HepG2 (cell line): Measurements from ENCODE around the gene MREG. TPM values are rescaled to one million over a fixed set of nuclear protein-coding genes. Genes with fewer than 3 reads are reported as not detected.

Experiments used
- ATAC-seq: fragments of 200-7000 bp; cut with Tn5 transposase; 3 replicates; pipeline ENCODE4 v1.9.1; 2020; ENCODE audit warnings: mild to moderate bottlenecking, moderate library complexity
- BruUV-seq: library from RNA; stranded (reverse); fragments of 400-500 nt; replicated peaks from 2 replicates; lab custom pipeline; 2021; lab: Mats Ljungman, UMichigan
- CTCF ChIA-PET: fragments of 300-600 bp; formaldehyde crosslinking; extraction: SDS; loops from one replicate; lab custom pipeline; 2021; ENCODE audit warnings: low total read pairs, inconsistent platforms, low intra/inter-chr PET ratio; lab: Yijun Ruan, JAX
- POLR2A ChIA-PET: fragments of 350-600 bp; sonication (Branson Sonifier 250); formaldehyde crosslinking; loops from one replicate; lab custom pipeline; 2020; ENCODE audit warnings: antibody characterized with exemption, inconsistent platforms; lab: Yijun Ruan, JAX
- DNase-seq: peaks from one replicate; pipeline ENCODE4 v3.0.0-alpha.2; 2015; ENCODE audit warnings: low spot score
- FAIRE-seq: peaks from 3 replicates; lab custom pipeline; 2011; peaks lifted over from hg19 to GRCh38; lab: Jason Lieb, UNC
- H2AFZ ChIP-seq: one replicate; pipeline ENCODE4 v1.6.1; 2011; ENCODE audit warnings: low read length, inconsistent platforms
- H3K27ac ChIP-seq: fragments of 300-600 bp; 3 replicates; pipeline ENCODE4 v1.8.0; 2011; ENCODE audit warnings: mixed run types, mild to moderate bottlenecking, mixed read lengths, low read length, inconsistent platforms; ENCODE audit not compliant: insufficient read depth; ENCODE audit errors: extremely low read length
- H3K27me3 ChIP-seq, 2 experiments: fragments of 200-600 bp in 1 of 2; 2 replicates in 1 of 2; 3 replicates in 1 of 2; pipeline versions ENCODE4 v1.6.0 to v1.8.0; 2011; ENCODE audit warnings: low read length in 2 of 2, mild to moderate bottlenecking in 2 of 2, moderate library complexity in 2 of 2, inconsistent platforms in 1 of 2; ENCODE audit not compliant: insufficient read depth in 2 of 2, control insufficient read depth in 1 of 2
- H3K36me3 ChIP-seq, 2 experiments: fragments of 200-600 bp in 1 of 2; replicated peaks in 1 of 2; 2 replicates in 1 of 2; 3 replicates in 1 of 2; pipeline versions ENCODE4 v1.5.1 to v1.8.0; 2011; ENCODE audit warnings: low read length in 2 of 2, inconsistent platforms in 1 of 2; ENCODE audit not compliant: insufficient read depth in 2 of 2, control insufficient read depth in 1 of 2
- H3K4me1 ChIP-seq: 2 replicates; pipeline ENCODE4 v1.5.1; 2012; ENCODE audit warnings: low read length, inconsistent platforms; ENCODE audit not compliant: insufficient read depth
- H3K4me2 ChIP-seq: 2 replicates; pipeline ENCODE4 v1.6.0; 2011; ENCODE audit warnings: low read depth, low read length, inconsistent platforms
- H3K4me3 ChIP-seq, 3 experiments: fragments of 200-600 bp in 1 of 3; sonication (generic), shearing (Covaris generic) in 1 of 3; replicated peaks in 1 of 3; 2 replicates each; pipeline ENCODE4 v1.5.1; 2011 to 2016; ENCODE audit warnings: low read length in 3 of 3, inconsistent platforms in 2 of 3, low read depth in 2 of 3, mild to moderate bottlenecking in 2 of 3, control low read depth in 1 of 3, mixed read lengths in 1 of 3; ENCODE audit not compliant: insufficient read depth in 1 of 3
- H3K79me2 ChIP-seq: one replicate; pipeline ENCODE4 v1.6.1; 2011; ENCODE audit warnings: low read length, inconsistent platforms; ENCODE audit not compliant: insufficient read depth
- H3K9ac ChIP-seq: 2 replicates; pipeline ENCODE4 v1.6.0; 2011; ENCODE audit warnings: mild to moderate bottlenecking, low read depth, low read length, inconsistent platforms; ENCODE audit not compliant: insufficient read depth
- H3K9me3 ChIP-seq: 2 replicates; pipeline ENCODE4 v1.5.1; 2012; ENCODE audit warnings: mild to moderate bottlenecking, low read length
- H4K20me1 ChIP-seq: 2 replicates; pipeline ENCODE4 v1.6.0; 2011; ENCODE audit warnings: inconsistent platforms, mild to moderate bottlenecking, low read length, moderate library complexity; ENCODE audit not compliant: insufficient read depth
- ADNP ChIP-seq: sonication (generic); formaldehyde crosslinking; IDR thresholded peaks from 2 replicates; pipeline ENCODE4 v1.4.0; 2020; ENCODE audit warnings: missing genetic modification reagents
- ELK4 ChIP-seq: sonication (generic); formaldehyde crosslinking; IDR thresholded peaks from 2 replicates; pipeline ENCODE4 v1.9.0; 2021; ENCODE audit warnings: missing genetic modification reagents, borderline replicate concordance
- FOXM1 ChIP-seq: sonication (generic); formaldehyde crosslinking; IDR thresholded peaks from 2 replicates; pipeline ENCODE4 v1.5.0; 2020; ENCODE audit warnings: missing genetic modification reagents
- FOXP4 ChIP-seq: sonication (generic); formaldehyde crosslinking; IDR thresholded peaks from 2 replicates; pipeline ENCODE4 v1.4.0; 2020; ENCODE audit warnings: missing genetic modification reagents
- MLXIP ChIP-seq: sonication (generic); formaldehyde crosslinking; IDR thresholded peaks from 2 replicates; pipeline ENCODE4 v1.9.0; 2021; ENCODE audit warnings: missing genetic modification reagents, borderline replicate concordance
- RFXANK ChIP-seq: IDR thresholded peaks from 2 replicates; pipeline ENCODE4 v1.6.1; 2016
- SKIL ChIP-seq: sonication (generic); formaldehyde crosslinking; IDR thresholded peaks from 2 replicates; pipeline ENCODE4 v1.8.0; 2022; ENCODE audit warnings: missing genetic modification reagents, mild to moderate bottlenecking, moderate library complexity, borderline replicate concordance
- WIZ ChIP-seq: sonication (generic); formaldehyde crosslinking; IDR thresholded peaks from 2 replicates; pipeline ENCODE4 v1.5.1; 2020; ENCODE audit warnings: mild to moderate bottlenecking, missing genetic modification reagents
- ZBTB1 ChIP-seq: sonication (generic); formaldehyde crosslinking; IDR thresholded peaks from 2 replicates; pipeline ENCODE4 v1.4.0; 2020; ENCODE audit warnings: missing genetic modification reagents, borderline replicate concordance
- ZNF446 ChIP-seq: sonication (generic); formaldehyde crosslinking; IDR thresholded peaks from 2 replicates; pipeline ENCODE4 v1.5.0; 2020; ENCODE audit warnings: mild to moderate bottlenecking, missing genetic modification reagents
- WGBS: methylation state at CpG from one replicate; pipeline ENCODE4 v1.1.6; 2017; ENCODE audit warnings: low lambda C conversion rate; 5-methylcytosine and 5-hydroxymethylcytosine counted together
- in situ Hi-C: cut with HindIII; loops from 2 replicates; pipeline ENCODE4 v1.10.0; 2017; ENCODE audit warnings: low pct_unique_long_range_greater_than_20kb; ENCODE audit not compliant: extremely low pct_ligation_motif_present
- intact Hi-C: fragments of 100-400 bp; cut with micrococcal nuclease; formaldehyde crosslinking; loops from one replicate; pipeline ENCODE4 v1.10.0; 2022; ENCODE audit not compliant: unreplicated experiment
- polyA plus RNA-seq, 8 experiments: library from polyadenylated mRNA; depleted of rRNA in 3 of 8; stranded (reverse) in 7 of 8; unstranded in 1 of 8; fragments of >200 nt; fragmentation: Illumina TruSeq in 4 of 8; extraction: Trizol in 4 of 8; gene quantifications; 2 replicates each; pipeline versions ENCODE4 v1.2.1 to v1.2.3, GENCODE V29; 2011 to 2016; ENCODE audit warnings: low read depth in 4 of 8, missing spikeins in 1 of 8, mixed read lengths in 1 of 8; ENCODE audit not compliant: insufficient read depth in 1 of 8
- total RNA-seq, 5 experiments: library from RNA; depleted of rRNA; stranded (reverse); fragments of >200 nt; fragmentation: Illumina TruSeq; extraction: Trizol; gene quantifications; 2 replicates each; pipeline ENCODE4 v1.2.3, GENCODE V29; 2016; ENCODE audit warnings: low read depth in 1 of 5

The MREG gene
- total and polyA plus RNA-seq, 2 of the 13 experiments (the other 11 are each of a cell fraction or from before 2014, with no cell fraction given), result 7.5 to 23.3 TPM

- no peak overlapping the region for H3K9ac ChIP-seq
- H3K27me3 ChIP-seq, result no peaks in the 10 kb centered on the region
- H3K4me3 ChIP-seq, result no peak overlapping the region
- no peaks in the 10 kb centered on the region for H4K20me1 ChIP-seq
- POLR2A ChIA-PET, result no interaction called here
- TF ChIP-seq ZNF446 (CRISPR knock-in tag), result no peak
- no peak for TF ChIP-seq ADNP (CRISPR knock-in tag)
- TF ChIP-seq RFXANK (CRISPR knock-in tag), result no peak
- no peak for TF ChIP-seq WIZ (CRISPR knock-in tag)
- WGBS, result 94% methylated on average over 1 of the region's 1 CpG
- no peak overlapping the region for H3K27ac ChIP-seq
- H3K36me3 ChIP-seq, result peaks cover 24 to 65% of the 10 kb centered on the region in 2 experiments
- in situ Hi-C loops (no loop called here), intact Hi-C loops (no loop called here)
- H3K9me3 ChIP-seq, result no peaks in the 10 kb centered on the region
- peaks cover 13% of the 10 kb centered on the region for H3K4me1 ChIP-seq
- no peak overlapping the region for H2AFZ ChIP-seq
- BruUV-seq, result no TSS peak
- ATAC-seq (no peak), DNase-seq (no peak), FAIRE-seq (no peak)
- H3K4me2 ChIP-seq, result no peak overlapping the region
- CTCF ChIA-PET, result no interaction called here
- peaks cover 9% of the 10 kb centered on the region for H3K79me2 ChIP-seq
Measured at GRCh38 chr2:215997219-215997618, 16.1 kb downstream of the MREG start.

- 93% methylated on average over 3 of the region's 4 CpGs for WGBS
- no peak for ATAC-seq
- FAIRE-seq, result no peak
- BruUV-seq, result no TSS peak
- Histone ChIP-seq H3K4me2 (no peak overlapping the region), H3K36me3 (peaks cover 20 to 50% of the 10 kb centered on the region in 2 experiments), H3K9ac (no peak overlapping the region), H3K27me3 (no peaks in the 10 kb centered on the region), H3K9me3 (0 out of 2 replicates have a peak, but pooled peaks cover 3% of the 10 kb centered on the region), H3K4me1 (0 out of 2 replicates have a peak, but pooled peaks cover 6% of the 10 kb centered on the region), H3K27ac (no peak overlapping the region), H3K79me2 (peaks cover 13% of the 10 kb centered on the region), H4K20me1 (no peaks in the 10 kb centered on the region), H2AFZ (no peak overlapping the region), H3K4me3 (no peak overlapping the region)
- in situ Hi-C loops (no loop called here), intact Hi-C loops (no loop called here)
- DNase-seq, result no peak
- CTCF ChIA-PET, result no interaction called here
- POLR2A ChIA-PET, result no interaction called here
- TF ChIP-seq ELK4 (CRISPR knock-in tag) (no peak), ZBTB1 (CRISPR knock-in tag) (no peak), FOXP4 (CRISPR knock-in tag) (no peak), FOXM1 (CRISPR knock-in tag) (no peak), SKIL (no peak), MLXIP (CRISPR knock-in tag) (no peak)
Measured at GRCh38 chr2:215994911-215995310, 18.4 kb downstream of the MREG start.
